IMR-90 (cell line): ENCODE results near the gene USP6NL. TPM values are rescaled to one million over a fixed set of nuclear protein-coding genes. Genes with fewer than 3 reads are reported as not detected.

Source experiments
- ATAC-seq: fragments of 200-7000 bp; cut with Tn5 transposase; 2 replicates; pipeline ENCODE4 v1.9.1; 2020; ENCODE audit warnings: low read depth, mild to moderate bottlenecking, moderate library complexity
- BruUV-seq: library from RNA; stranded (reverse); fragments of 400-500 nt; replicated peaks from 2 replicates; lab custom pipeline; 2021; lab: Mats Ljungman, UMichigan
- CTCF ChIA-PET: fragments of 300-600 bp; formaldehyde crosslinking; extraction: SDS; loops from one replicate; lab custom pipeline; 2021; ENCODE audit warnings: antibody characterized with exemption; lab: Yijun Ruan, JAX
- POLR2A ChIA-PET: fragments of 300-600 bp; sonication (Branson Sonifier 250); formaldehyde crosslinking; loops from one replicate; lab custom pipeline; 2022; ENCODE audit warnings: antibody characterized with exemption; ENCODE audit not compliant: unreplicated experiment; lab: Charles Lee
- DNase-seq: peaks from one replicate; pipeline ENCODE4 v3.0.0; 2013
- H2AFZ ChIP-seq: replicated peaks from 2 replicates; pipeline ENCODE3; 2013; ENCODE audit warnings: low read length, mild to moderate bottlenecking; ENCODE audit not compliant: poor library complexity
- H2AK5ac ChIP-seq: 2 replicates; pipeline ENCODE4 v1.6.1; 2013; ENCODE audit warnings: low read depth, low read length, inconsistent platforms
- H2AK9ac ChIP-seq: replicated peaks from 2 replicates; pipeline ENCODE3; 2013; ENCODE audit warnings: mild to moderate bottlenecking, low read depth, low read length, moderate library complexity; ENCODE audit not compliant: poor library complexity
- H2BK120ac ChIP-seq: 2 replicates; pipeline ENCODE4 v1.6.1; 2013; ENCODE audit warnings: low read depth, low read length, inconsistent platforms
- H2BK15ac ChIP-seq: 3 replicates; pipeline ENCODE4 v1.6.1; 2013; ENCODE audit warnings: low read depth, low read length, inconsistent platforms
- H2BK20ac ChIP-seq: 2 replicates; pipeline ENCODE4 v1.6.1; 2013; ENCODE audit warnings: low read depth, mild to moderate bottlenecking, inconsistent platforms, low read length, moderate library complexity
- H2BK5ac ChIP-seq: 2 replicates; pipeline ENCODE4 v1.6.1; 2013; ENCODE audit warnings: mild to moderate bottlenecking, low read depth, low read length, inconsistent platforms; ENCODE audit not compliant: poor library complexity, severe bottlenecking
- H3K14ac ChIP-seq: replicated peaks from 2 replicates; pipeline ENCODE4 v1.6.1; 2013; ENCODE audit warnings: low read depth, low read length, inconsistent platforms
- H3K18ac ChIP-seq: 2 replicates; pipeline ENCODE4 v1.6.1; 2013; ENCODE audit warnings: low read depth, low read length, control low read depth
- H3K23ac ChIP-seq: 2 replicates; pipeline ENCODE4 v1.6.1; 2013; ENCODE audit warnings: low read depth, low read length, inconsistent platforms
- H3K27ac ChIP-seq: 2 replicates; pipeline ENCODE4 v1.5.1; 2013; ENCODE audit warnings: mild to moderate bottlenecking, control low read depth, low read length; ENCODE audit not compliant: insufficient read depth
- H3K27me3 ChIP-seq: 2 replicates; pipeline ENCODE4 v1.6.1; 2013; ENCODE audit warnings: low read length; ENCODE audit not compliant: control insufficient read depth, insufficient read depth
- H3K36me3 ChIP-seq: 2 replicates; pipeline ENCODE4 v1.6.1; 2013; ENCODE audit warnings: low read length, mixed read lengths; ENCODE audit not compliant: control insufficient read depth, insufficient read depth
- H3K4ac ChIP-seq: 2 replicates; pipeline ENCODE4 v1.6.1; 2013; ENCODE audit warnings: low read depth, low read length, inconsistent platforms
- H3K4me1 ChIP-seq: 2 replicates; pipeline ENCODE4 v1.6.1; 2013; ENCODE audit warnings: low read length, mixed read lengths; ENCODE audit not compliant: control insufficient read depth, insufficient read depth
- H3K4me2 ChIP-seq: 2 replicates; pipeline ENCODE4 v1.6.1; 2013; ENCODE audit warnings: low read depth, mild to moderate bottlenecking, control low read depth, low read length, moderate library complexity
- H3K4me3 ChIP-seq: 2 replicates; pipeline ENCODE4 v1.5.1; 2013; ENCODE audit warnings: low read depth, mild to moderate bottlenecking, control low read depth, low read length, moderate library complexity; ENCODE audit not compliant: insufficient read depth
- H3K56ac ChIP-seq: 2 replicates; pipeline ENCODE4 v1.6.1; 2013; ENCODE audit warnings: low read length, inconsistent platforms; ENCODE audit not compliant: insufficient read depth; ENCODE audit errors: extremely low read depth
- H3K79me1 ChIP-seq, 2 experiments: 2 replicates each; pipeline ENCODE4 v1.6.1; 2013; ENCODE audit warnings: low read length in 2 of 2, inconsistent platforms in 1 of 2, low read depth in 1 of 2
- H3K9ac ChIP-seq: 2 replicates; pipeline ENCODE4 v1.6.1; 2013; ENCODE audit warnings: low read depth, low read length, control low read depth
- H3K9me1 ChIP-seq: 2 replicates; pipeline ENCODE4 v1.6.1; 2013; ENCODE audit warnings: low read length, inconsistent platforms; ENCODE audit not compliant: insufficient read depth
- H3K9me3 ChIP-seq: 2 replicates; pipeline ENCODE4 v1.6.1; 2013; ENCODE audit warnings: low read length; ENCODE audit not compliant: control insufficient read depth, insufficient read depth
- H4K20me1 ChIP-seq: 2 replicates; pipeline ENCODE4 v1.6.1; 2013; ENCODE audit warnings: low read length, inconsistent platforms; ENCODE audit not compliant: insufficient read depth
- H4K5ac ChIP-seq: 2 replicates; pipeline ENCODE4 v1.6.1; 2013; ENCODE audit warnings: mild to moderate bottlenecking, low read depth, low read length, control low read depth
- H4K8ac ChIP-seq, 2 experiments: 2 replicates each; pipeline ENCODE4 v1.6.1; 2013; ENCODE audit warnings: low read depth in 2 of 2, low read length in 2 of 2, control low read depth in 1 of 2, inconsistent platforms in 1 of 2
- H4K91ac ChIP-seq: 2 replicates; pipeline ENCODE4 v1.6.1; 2013; ENCODE audit warnings: low read depth, low read length, inconsistent platforms; ENCODE audit not compliant: insufficient read depth
- MAFK ChIP-seq: IDR thresholded peaks from 2 replicates; pipeline ENCODE4 v1.6.1; 2012; ENCODE audit warnings: low read depth, low read length, improper control_type of control experiment
- SMC3 ChIP-seq: fragments of 150-350 bp; IDR thresholded peaks from 2 replicates; pipeline ENCODE4 v1.6.1; 2016; ENCODE audit warnings: low read depth, mild to moderate bottlenecking, antibody characterized with exemption, low read length, moderate library complexity
- WGBS, 2 experiments: methylation state at CpG; one replicate each; pipeline versions ENCODE4 v1.1.5 to v1.1.7; 2013; ENCODE audit warnings: missing lambda C conversion rate in 2 of 2; ENCODE audit not compliant: insufficient read length in 1 of 2; ENCODE audit errors: extremely low coverage in 2 of 2; 5-methylcytosine and 5-hydroxymethylcytosine counted together
- dilution Hi-C: fragments of 300-500 bp; cut with HindIII; formaldehyde crosslinking; loops from one replicate; pipeline ENCODE4 v1.14.3; 2018; ENCODE audit warnings: low sequenced_read_pairs; ENCODE audit not compliant: unreplicated experiment
- in situ Hi-C: fragments of 300-500 bp; cut with MboI; formaldehyde crosslinking; loops from 3 replicates; pipeline ENCODE4 v1.14.3; 2019; ENCODE audit warnings: low sequenced_read_pairs, inconsistent platforms, mixed read lengths
- intact Hi-C: fragments of 100-400 bp; cut with micrococcal nuclease; formaldehyde crosslinking; loops from 2 replicates; pipeline ENCODE4 v1.10.0; 2022
- polyA plus RNA-seq, 3 experiments: library from polyadenylated mRNA; depleted of rRNA; stranded (reverse); fragments of >200 nt; gene quantifications; 2 replicates each; pipeline ENCODE4 v1.2.3, GENCODE V29; 2012; ENCODE audit warnings: low replicate concordance in 1 of 3
- total RNA-seq: library from RNA; depleted of rRNA; stranded (reverse); fragments of >200 nt; gene quantifications from 2 replicates; pipeline ENCODE4 v1.2.3, GENCODE V29; 2012

USP6NL gene
- total and polyA plus RNA-seq, 2 of the 4 experiments (the other 2 are of a cell fraction) = 7.8 to 9.1 TPM

DNA sequence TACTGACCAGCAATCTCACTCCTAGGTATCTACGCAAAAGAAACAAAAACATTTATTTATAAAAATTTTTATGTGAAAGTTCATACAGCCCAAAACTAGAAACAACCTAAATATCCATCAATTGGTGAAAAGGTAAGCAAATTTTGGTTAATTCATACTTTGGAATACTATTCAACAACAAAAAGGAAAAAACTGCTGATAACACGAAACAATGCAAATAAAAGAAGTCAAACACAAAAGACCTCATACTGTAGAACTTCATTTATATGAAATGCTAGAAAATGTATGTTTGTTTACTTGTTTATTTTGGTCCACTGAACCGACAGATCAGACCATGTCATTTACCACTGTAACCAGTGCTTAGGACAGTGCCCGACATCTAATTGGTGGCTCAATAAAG, 60.3 kb downstream of the USP6NL start:
- peak; percentile 62 for TF ChIP-seq MAFK
- no peak for TF ChIP-seq SMC3

More for the DNA sequence above, 60.3 kb downstream of the USP6NL start:
- intact Hi-C loops = no loop called here
- DNase-seq (no peak), ATAC-seq (no peak)
- WGBS, 2 experiments = no CpG with 5 or more reads among the region's 4 CpGs
- dilution Hi-C loops = no loop called here
- peak overlapping the region; percentile 92; the same call in 2 of the 3 replicates for H2BK15ac ChIP-seq
- H2AFZ ChIP-seq = no peak overlapping the region
- H3K27ac ChIP-seq = no peak overlapping the region
- H3K4me1 ChIP-seq = peaks cover 4% of the 10 kb centered on the region; the same call in 1 of the 2 replicates
- H4K91ac ChIP-seq = no peak overlapping the region
- no peak overlapping the region for H3K4me2 ChIP-seq
- H3K56ac ChIP-seq = peak overlapping the region; percentile 4; the same call in 1 of the 2 replicates
- H3K36me3 ChIP-seq = no peaks in the 10 kb centered on the region
- H2BK20ac ChIP-seq = peak overlapping the region; percentile 81
- in situ Hi-C loops = no loop called here
- H3K14ac ChIP-seq = no peak overlapping the region
- H3K4ac ChIP-seq = peak overlapping the region; percentile 58; the same call in 1 of the 2 replicates
- H3K4me3 ChIP-seq = no peak overlapping the region
- H2BK120ac ChIP-seq = peak overlapping the region; percentile 77
- peak overlapping the region; percentile 18 to 50; a peak in 2 of 4 replicates for H4K8ac ChIP-seq
- H3K9ac ChIP-seq = no peak overlapping the region
- CTCF ChIA-PET = no interaction called here
- no peak overlapping the region for H3K18ac ChIP-seq
- no peak overlapping the region for H3K23ac ChIP-seq
- peak overlapping the region; percentile 4 for H2BK5ac ChIP-seq
- H2AK5ac ChIP-seq = peak overlapping the region; percentile 81; the same call in 1 of the 2 replicates
- POLR2A ChIA-PET = no interaction called here
- H3K9me3 ChIP-seq = no peaks in the 10 kb centered on the region
- H3K9me1 ChIP-seq = peaks cover 7% of the 10 kb centered on the region; the same call in 1 of the 2 replicates
- BruUV-seq = no TSS peak
- H4K5ac ChIP-seq = no peak overlapping the region
- H3K27me3 ChIP-seq = no peaks in the 10 kb centered on the region
- H4K20me1 ChIP-seq = no peaks in the 10 kb centered on the region; the same call in 1 of the 2 replicates
- no peak overlapping the region for H2AK9ac ChIP-seq
- H3K79me1 ChIP-seq = peaks cover 10 to 32% of the 10 kb centered on the region in 2 experiments
